ENCODE data around the gene ME2.
"Not testable (repeated sequence)": the region's sequence is repeated elsewhere in the genome, so short reads cannot be mapped to it uniquely, and the experiment has no call there.

The ME2 gene

DNA sequence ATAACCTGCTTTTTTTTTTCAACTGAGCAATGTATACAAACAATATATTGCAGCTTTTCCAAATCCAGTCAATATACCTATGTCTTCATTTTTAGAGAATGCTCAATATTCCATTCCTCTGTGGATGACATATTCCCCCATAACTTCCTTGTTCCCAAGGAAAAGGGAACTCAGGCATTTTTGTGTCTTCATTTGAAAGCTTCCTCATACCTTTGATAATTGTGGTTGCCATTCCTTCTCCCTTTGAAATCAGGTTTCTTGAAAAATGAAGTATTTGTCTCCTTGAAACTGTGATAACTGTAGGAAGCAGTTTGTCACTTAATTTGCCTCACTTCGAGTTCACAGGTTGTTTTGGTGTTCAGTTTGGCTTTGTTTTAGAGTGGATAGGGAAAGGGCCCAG, 102.5 kb downstream of the ME2 start:
- no peak for DNase-seq

DNA sequence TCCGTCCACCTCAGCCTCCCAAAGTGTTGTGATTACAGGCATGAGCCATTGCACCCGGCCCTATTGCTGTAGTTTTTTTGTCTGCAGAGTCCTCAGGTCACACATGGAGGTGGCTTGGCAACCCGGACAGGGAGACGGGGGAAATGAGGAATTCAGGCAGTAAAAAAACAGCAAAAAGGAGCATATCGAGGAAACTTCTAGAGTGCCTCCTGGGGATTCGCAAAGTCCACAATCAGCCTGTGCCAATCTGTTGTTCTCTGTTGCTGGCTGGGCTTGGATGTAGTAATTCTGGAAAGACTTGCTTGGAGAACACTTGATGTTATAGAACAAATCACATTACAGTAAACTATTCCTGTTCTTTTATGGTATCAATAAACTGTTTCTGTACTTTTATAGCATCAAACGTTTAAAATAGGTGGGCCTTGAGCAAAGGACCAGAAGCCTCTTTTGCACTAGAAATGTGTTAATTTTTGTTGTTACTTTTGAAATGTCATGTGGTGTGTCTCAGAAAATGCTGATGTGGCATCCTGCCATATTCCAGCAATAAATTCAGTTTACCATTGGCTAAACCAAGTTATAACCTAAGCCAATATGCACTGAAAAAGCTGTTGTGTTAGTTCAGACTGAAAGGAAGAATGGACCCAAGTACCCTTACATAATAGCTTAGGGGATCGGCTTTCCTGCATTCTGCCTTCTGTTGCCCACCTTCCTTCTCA, 103.3 kb downstream of the ME2 start:
- DNase-seq: no peak

DNA sequence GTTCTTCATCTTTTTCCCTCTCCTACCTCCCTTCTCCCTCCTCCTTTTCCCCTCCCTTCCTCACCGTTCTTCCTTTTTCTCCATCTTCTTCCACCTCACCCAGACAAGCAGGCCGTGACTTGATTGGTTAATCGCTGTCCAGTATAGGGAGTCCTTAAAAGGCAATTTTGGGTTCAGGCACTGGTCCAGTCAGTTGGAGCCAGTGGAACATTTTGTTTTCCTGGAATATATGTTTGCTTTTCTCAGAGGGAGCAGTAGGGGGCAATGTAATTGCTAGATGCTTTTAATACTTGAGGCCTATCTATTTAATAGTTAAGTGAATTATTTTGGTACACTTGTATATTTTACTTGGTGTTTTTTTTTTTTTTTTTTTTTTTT, 103.9 kb downstream of the ME2 start:
- DNase-seq: no peak

DNA sequence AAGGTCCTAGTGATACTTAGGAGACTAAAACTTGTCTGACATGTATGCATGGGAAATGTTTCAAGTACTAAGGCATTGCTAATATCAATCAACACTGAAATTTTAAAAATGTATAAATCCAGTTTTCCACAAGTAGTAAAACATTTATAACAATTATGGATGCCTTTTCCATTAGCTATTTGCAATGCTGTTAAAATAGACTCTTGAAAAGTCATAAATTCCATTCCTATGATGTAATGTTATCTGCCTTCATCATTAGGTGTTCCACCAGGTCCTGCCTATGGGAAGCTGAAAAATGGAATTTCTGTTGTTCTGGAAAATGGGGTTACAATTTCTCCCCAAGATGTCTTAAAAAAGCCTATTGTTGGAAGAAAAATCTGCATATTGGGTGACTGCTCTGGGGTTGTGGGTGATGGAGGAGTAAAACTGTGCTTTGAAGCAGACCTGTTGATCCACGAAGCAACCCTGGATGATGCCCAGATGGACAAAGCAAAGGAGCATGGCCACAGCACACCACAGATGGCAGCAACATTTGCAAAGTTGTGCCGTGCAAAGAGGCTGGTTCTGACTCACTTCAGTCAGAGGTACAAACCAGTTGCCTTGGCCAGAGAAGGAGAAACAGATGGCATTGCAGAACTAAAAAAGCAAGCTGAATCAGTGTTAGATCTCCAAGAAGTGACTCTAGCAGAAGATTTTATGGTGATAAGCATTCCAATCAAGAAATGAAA, 107.6 kb downstream of the ME2 start:
- DNase-seq: no peak

DNA sequence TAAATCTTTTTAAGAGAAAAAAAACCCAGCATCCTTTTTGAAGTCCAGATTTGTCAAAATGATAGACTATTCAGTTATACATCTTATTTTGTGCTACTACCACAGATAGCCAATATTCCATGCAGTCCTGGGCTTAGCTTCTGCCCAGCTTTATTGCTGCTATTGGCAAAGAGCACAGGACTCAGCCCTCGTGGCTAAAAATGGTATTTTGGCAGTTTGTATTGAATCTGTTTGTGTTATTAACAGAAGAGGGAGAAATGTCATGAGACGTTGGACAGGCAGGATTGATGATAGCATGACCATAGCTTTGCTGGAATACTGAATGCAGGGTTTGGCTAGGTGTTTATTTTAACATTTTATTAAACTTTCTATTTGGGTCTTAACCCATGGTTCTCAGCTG, 108.3 kb downstream of the ME2 start:
- no peak for DNase-seq

DNA sequence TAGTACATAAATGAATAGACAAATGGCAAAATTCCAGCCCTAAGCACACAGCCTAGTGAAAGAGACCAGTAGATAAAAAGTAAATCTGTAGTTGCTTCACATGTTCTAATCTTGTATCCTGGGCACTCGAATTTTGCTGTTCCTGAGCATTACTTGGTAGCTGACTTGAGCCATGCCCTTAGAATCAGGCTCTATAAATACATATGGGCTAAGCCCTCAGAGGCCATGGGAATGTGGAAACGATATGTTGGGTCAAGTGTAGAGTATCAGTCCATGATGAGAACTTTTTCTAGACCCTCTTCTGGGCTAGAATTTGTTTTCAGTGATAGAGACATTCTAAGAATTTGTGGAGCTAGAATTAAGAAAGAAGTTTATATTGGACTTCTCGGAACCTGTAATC, 110.8 kb downstream of the ME2 start:
- no peak for DNase-seq

DNA sequence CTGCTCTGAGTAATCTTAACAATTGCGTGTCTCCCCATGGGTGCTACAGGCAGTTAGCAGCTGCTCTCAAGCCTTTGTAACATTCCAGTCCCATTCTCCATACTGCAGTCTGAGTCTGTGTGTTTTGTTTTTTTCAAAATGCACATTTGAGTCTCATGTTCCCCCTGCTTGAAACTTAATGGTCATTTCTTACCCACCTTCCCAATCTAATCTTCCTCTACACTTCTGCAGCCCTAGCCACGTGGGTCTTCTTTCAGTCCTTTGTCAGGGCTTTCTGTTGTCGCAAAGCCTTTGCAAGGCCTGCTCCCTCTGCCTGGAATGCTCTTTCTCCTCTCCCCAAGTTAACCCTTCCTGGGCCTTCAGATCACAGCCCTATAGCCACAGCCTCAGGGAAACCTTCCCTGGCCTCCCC, 113.4 kb downstream of the ME2 start:
- no peak for DNase-seq

DNA sequence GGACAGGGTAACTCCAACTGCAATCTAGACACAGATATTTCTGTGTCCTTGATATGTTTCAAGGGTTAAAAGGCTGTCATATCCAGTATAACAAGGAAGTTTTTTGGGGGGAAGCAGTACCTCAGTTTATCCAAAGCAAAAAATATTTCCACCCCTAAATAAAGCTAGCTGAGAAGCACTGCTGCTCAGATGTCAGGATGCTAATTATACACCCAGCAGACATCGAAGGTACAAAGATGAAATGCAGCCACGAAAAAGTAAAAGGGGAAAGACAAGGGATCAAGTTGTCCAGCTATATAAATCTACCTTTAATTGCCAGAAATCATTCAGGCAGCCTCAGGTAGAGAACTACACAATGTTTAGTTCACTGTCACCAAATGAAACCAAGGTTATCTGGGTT, 115.1 kb downstream of the ME2 start:
- DNase-seq: no peak

DNA sequence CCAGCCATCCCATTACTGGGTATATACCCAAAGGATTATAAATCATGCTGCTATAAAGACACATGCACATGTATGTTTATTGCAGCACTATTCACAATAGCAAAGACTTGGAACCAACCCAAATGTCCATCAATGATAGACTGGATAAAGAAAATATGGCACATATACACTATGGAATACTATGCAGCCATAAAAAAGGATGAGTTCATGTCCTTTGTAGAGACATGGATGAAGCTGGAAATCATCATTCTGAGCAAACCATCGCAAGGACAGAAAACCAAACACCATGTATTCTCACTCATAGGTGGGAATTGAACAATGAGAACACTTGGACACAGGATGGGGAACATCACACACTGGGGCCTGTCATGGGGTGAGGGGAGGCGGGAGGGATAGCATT, 124.3 kb downstream of the ME2 start:
- DNase-seq: not testable (repeated sequence)

All from CD4-positive, alpha-beta T cell treated with Interferon gamma for 1 hour (primary cell).